ENCODE data around the gene LGALSL. TPM values are rescaled to one million over a fixed set of nuclear protein-coding genes. Genes with fewer than 3 reads are reported as not detected.

Gene LGALSL
- total RNA-seq, 4 donors from 2014 or later = 81.9 to 231 (median 169) TPM

DNA sequence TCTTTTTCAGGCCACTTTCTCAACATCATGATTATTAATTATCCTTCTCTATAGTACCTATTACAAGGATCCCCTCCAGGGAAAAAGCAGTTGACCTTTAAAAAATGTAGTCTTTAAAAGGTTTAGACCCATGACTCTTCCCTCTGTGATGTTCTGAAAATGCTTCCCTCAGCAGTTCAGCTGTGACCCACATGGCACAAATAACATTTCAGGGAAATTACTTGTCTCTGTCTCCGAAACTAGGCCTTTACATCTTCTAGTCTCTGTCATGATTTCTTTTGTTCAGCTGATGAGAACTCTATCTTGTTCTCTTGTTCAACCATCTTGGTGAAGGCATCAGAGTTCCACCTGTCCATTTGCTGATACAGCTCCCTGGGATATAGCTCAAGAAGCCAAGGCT is 28.3 kb downstream of the LGALSL start:
- no peak for DNase-seq (ENCODE audit: low spot score in 2 of 2)
- WGBS, 2 donors = 83 to 96% methylated on average over 1 of the region's 1 CpG
- TF ChIP-seq POLR2A (IDR thresholded peaks at IDR 0.05) = no peak
- TF ChIP-seq CTCF (IDR thresholded peaks at IDR 0.05) = no peak
- intact Hi-C loops (cut with DNase I; ENCODE audit: low total_unique reads) = loop anchor here (10.0 kb wide), 1 partner anchor 437 kb away; no protein-coding TSS in a partner anchor
- no peak overlapping the region for H3K4me3 ChIP-seq (ENCODE audit: low read depth, poor library complexity, severe bottlenecking)

DNA sequence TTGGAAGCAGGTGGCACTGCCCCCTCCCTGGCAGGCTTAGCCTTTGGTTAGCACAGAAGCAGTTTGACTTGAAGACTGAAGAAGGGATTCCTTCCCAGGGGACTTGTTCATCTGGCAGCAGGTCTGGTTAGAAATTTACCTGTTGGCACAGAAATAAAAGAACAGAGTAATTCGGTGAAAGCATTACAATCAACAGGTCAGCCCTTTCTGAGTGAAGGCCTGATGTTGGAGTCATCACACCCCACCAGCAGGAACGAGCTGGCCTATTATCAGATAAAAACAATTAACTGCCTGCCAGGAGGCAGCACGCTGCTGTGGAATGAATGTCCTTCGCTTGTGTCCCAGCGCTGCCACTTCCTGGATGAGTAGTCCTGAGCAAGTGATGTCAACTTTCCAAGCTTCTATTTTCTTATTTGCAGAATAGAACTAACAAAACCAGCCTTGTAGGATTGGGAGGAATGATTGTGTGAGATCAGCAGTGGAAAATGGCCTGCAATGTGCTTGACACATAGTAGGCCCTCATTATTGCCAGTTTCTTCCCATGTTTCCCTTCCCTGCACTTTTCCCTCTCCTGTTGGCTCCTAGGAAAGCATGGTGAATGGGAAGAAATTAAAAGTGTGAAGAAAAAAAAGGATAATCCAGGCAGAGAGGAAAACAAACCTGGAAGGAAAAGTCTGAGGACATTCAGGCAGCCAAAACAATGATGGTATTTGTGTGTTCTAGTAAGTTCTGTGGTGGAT is 29.0 kb downstream of the LGALSL start:
- H3K4me3 ChIP-seq (ENCODE audit: low read depth, poor library complexity, severe bottlenecking) = no peak overlapping the region
- DNase-seq (ENCODE audit: low spot score in 2 of 2) = no peak
- TF ChIP-seq POLR2A (IDR thresholded peaks at IDR 0.05) (no peak), CTCF (IDR thresholded peaks at IDR 0.05) (no peak)
- intact Hi-C loops (cut with DNase I; ENCODE audit: low total_unique reads) = loop anchor here (10.0 kb wide), 1 partner anchor 438 kb away; no protein-coding TSS in a partner anchor
- 31 to 35% methylated on average over 5 of the region's 5 CpGs for WGBS, 2 donors

DNA sequence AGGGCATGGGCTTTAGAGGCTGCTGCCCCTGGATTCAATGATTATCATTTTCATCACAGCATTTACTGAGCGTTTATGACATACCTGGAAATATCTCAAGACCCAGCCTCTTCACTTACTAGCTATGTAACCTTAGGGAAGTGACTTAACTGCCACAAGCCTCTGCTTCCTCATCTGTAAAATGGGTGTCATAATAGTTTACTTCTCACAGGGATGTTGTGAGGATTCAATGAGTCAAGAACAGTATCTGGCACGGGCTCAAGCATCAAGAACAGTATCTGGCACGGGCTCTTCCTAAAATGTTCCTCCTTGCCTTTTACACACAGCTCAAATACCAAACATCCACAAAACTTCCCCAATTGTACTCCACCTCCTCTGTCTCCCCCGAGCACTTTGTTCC is 31.4 kb downstream of the LGALSL start:
- intact Hi-C loops (cut with DNase I; ENCODE audit: low total_unique reads) = loop anchor here (5.0 to 10.0 kb wide), 2 partner anchors 153 to 441 kb away; no protein-coding TSS in a partner anchor
- 40 to 48% methylated on average over 4 of the region's 4 CpGs for WGBS, 2 donors
- H3K4me3 ChIP-seq (ENCODE audit: low read depth, poor library complexity, severe bottlenecking) = no peak overlapping the region
- DNase-seq (ENCODE audit: low spot score in 2 of 2) = no peak
- TF ChIP-seq POLR2A (IDR thresholded peaks at IDR 0.05) (no peak), CTCF (IDR thresholded peaks at IDR 0.05) (no peak)

GRCh38 chr2:64485961-64486360 is 32.0 kb downstream of the LGALSL start:
- intact Hi-C loops (cut with DNase I; ENCODE audit: low total_unique reads) = loop anchor here (5.0 to 10.0 kb wide), 2 partner anchors 154 to 441 kb away; no protein-coding TSS in a partner anchor
- TF ChIP-seq POLR2A (IDR thresholded peaks at IDR 0.05) = no peak
- peak; percentile 78 to 89 for DNase-seq (ENCODE audit: low spot score in 2 of 2)
- 17 to 24% methylated on average over 8 of the region's 8 CpGs for WGBS, 2 donors
- no peak overlapping the region for H3K4me3 ChIP-seq (ENCODE audit: low read depth, poor library complexity, severe bottlenecking)

DNA sequence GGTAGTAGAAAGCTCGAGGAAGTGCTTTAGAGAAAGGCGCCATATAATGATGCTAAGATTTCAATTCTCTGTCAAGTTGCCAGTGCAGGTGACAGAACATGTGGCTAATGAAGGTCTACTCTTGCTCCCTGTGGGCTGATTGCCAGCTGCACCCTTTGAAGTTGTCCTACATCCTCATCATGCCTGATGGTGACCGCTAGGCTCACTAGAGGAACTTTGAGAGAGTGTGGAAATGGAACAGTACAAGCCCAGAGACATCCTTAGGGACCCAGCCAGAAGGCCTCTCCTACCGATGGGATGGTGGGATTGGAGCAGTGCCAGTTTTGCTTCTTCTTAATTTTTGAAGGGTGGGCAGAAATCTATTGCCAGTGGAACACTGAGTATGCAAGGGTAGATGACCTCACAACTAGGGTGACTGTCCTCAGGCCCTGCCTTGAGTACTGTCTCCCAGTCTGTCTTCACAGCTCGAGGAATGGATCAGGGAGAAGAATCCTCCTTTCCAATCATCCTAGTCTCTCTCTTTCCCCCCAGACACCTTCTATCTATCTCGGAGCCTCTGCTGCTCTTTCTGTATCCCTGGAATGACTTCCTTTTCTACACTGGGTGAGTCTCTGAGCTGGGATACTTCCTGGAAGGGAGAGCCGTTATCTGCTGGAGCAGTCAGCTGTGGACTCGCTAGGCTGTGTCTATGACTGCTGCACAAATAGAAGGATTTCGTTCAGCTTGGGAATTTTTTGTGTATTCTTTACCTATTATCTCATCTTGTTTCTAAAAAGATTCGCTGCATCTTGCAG is 33.5 kb downstream of the LGALSL start:
- DNase-seq (ENCODE audit: low spot score in 2 of 2) = peak in 1 of 2 donors; percentile 76
- TF ChIP-seq CTCF (IDR thresholded peaks at IDR 0.05) = no peak
- no peak for TF ChIP-seq POLR2A (IDR thresholded peaks at IDR 0.05)
- no peak overlapping the region for H3K4me3 ChIP-seq (ENCODE audit: low read depth, poor library complexity, severe bottlenecking)
- WGBS, 2 donors = 53 to 59% methylated on average over 10 of the region's 10 CpGs
- intact Hi-C loops (cut with DNase I; ENCODE audit: low total_unique reads) = loop anchor here (5.0 to 10.0 kb wide), 2 partner anchors 155 to 443 kb away; no protein-coding TSS in a partner anchor
